Measurements from ENCODE around the gene FIGNL1. TPM values are rescaled to one million over a fixed set of nuclear protein-coding genes. Genes with fewer than 3 reads are reported as not detected.

FIGNL1 gene
- total RNA-seq, 1 experiment from 2014 or later = 28.1 TPM

- H2AFZ ChIP-seq (ENCODE audit: low read depth, low read length, poor library complexity, severe bottlenecking) = no peak overlapping the region
- H4K20me1 ChIP-seq (ENCODE audit: insufficient read depth) = no peaks in the 10 kb centered on the region
- CTCF ChIA-PET = no interaction called here
- no peak overlapping the region for H3K4me2 ChIP-seq (ENCODE audit: low read length)
- no peaks in the 10 kb centered on the region for H3K79me2 ChIP-seq (ENCODE audit: insufficient read depth, low read length)
- intact Hi-C loops (cut with micrococcal nuclease) = no loop called here
- H3K27ac ChIP-seq (ENCODE audit: low read depth, low read length) = no peak overlapping the region
- no peaks in the 10 kb centered on the region for H3K36me3 ChIP-seq (ENCODE audit: control insufficient read depth in 1 of 2, insufficient read depth in 2 of 2, low read length in 2 of 2)
- TF ChIP-seq YY1 (IDR thresholded peaks at IDR 0.05; ENCODE audit: extremely low read depth, insufficient replicate concordance, low read depth, low read length) (no peak), EZH2phosphoT487 (IDR thresholded peaks at IDR 0.05; ENCODE audit: borderline replicate concordance) (no peak), CBX3 (IDR thresholded peaks at IDR 0.05; ENCODE audit: low read depth) (no peak), RAD21 (IDR thresholded peaks at IDR 0.05; ENCODE audit: low read depth) (no peak), EZH2 (IDR thresholded peaks at IDR 0.05) (no peak), ZBTB33 (IDR thresholded peaks at IDR 0.05; ENCODE audit: extremely low read depth, insufficient replicate concordance, low read length) (no peak), ELF1 (IDR thresholded peaks at IDR 0.05; ENCODE audit: borderline replicate concordance, low read depth) (no peak), ZNF274 (IDR thresholded peaks at IDR 0.05; ENCODE audit: low read depth, low read length) (no peak), FOSL1 (IDR thresholded peaks at IDR 0.05; ENCODE audit: low read depth) (no peak), SP1 (IDR thresholded peaks at IDR 0.05; ENCODE audit: low read depth) (no peak)
- TF ChIP-seq, protein P1, sequence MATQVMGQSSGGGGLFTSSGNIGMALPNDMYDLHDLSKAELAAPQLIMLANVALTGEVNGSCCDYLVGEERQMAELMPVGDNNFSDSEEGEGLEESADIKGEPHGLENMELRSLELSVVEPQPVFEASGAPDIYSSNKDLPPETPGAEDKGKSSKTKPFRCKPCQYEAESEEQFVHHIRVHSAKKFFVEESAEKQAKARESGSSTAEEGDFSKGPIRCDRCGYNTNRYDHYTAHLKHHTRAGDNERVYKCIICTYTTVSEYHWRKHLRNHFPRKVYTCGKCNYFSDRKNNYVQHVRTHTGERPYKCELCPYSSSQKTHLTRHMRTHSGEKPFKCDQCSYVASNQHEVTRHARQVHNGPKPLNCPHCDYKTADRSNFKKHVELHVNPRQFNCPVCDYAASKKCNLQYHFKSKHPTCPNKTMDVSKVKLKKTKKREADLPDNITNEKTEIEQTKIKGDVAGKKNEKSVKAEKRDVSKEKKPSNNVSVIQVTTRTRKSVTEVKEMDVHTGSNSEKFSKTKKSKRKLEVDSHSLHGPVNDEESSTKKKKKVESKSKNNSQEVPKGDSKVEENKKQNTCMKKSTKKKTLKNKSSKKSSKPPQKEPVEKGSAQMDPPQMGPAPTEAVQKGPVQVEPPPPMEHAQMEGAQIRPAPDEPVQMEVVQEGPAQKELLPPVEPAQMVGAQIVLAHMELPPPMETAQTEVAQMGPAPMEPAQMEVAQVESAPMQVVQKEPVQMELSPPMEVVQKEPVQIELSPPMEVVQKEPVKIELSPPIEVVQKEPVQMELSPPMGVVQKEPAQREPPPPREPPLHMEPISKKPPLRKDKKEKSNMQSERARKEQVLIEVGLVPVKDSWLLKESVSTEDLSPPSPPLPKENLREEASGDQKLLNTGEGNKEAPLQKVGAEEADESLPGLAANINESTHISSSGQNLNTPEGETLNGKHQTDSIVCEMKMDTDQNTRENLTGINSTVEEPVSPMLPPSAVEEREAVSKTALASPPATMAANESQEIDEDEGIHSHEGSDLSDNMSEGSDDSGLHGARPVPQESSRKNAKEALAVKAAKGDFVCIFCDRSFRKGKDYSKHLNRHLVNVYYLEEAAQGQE (IDR thresholded peaks at IDR 0.05; ENCODE audit: low read depth) = no peak
- TF ChIP-seq, protein P2, sequence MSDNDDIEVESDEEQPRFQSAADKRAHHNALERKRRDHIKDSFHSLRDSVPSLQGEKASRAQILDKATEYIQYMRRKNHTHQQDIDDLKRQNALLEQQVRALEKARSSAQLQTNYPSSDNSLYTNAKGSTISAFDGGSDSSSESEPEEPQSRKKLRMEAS (IDR thresholded peaks at IDR 0.05) = no peak
- POLR2A ChIA-PET = no interaction called here
- ATAC-seq (no peak), DNase-seq (ENCODE audit: low read depth, low spot score) (no peak)
- RAD21 ChIA-PET (ENCODE audit: low non-redundant PET in 1 of 2, low total read pairs in 2 of 2, uncharacterized antibody in 2 of 2, unreplicated experiment in 2 of 2) = no interaction called here
- H3K4me3 ChIP-seq (replicated peaks in 1 of 2; ENCODE audit: low read depth in 1 of 2, low read length in 2 of 2) = no peak overlapping the region
- no TSS peak for BruUV-seq (replicated peaks)
- H3K9me3 ChIP-seq (ENCODE audit: control insufficient read depth in 1 of 2, insufficient read depth in 1 of 2, low read depth in 1 of 2, low read length in 2 of 2) = no peaks in the 10 kb centered on the region
- no peaks in the 10 kb centered on the region for H3K9me2 ChIP-seq (ENCODE audit: insufficient read depth)
- no peaks in the 10 kb centered on the region for H3K27me3 ChIP-seq (ENCODE audit: insufficient read depth, low read length)
- H3K4me1 ChIP-seq (ENCODE audit: control insufficient read depth in 1 of 2, insufficient read depth in 2 of 2, low read length in 2 of 2) = no peaks in the 10 kb centered on the region
- no peak overlapping the region for H3K9ac ChIP-seq (ENCODE audit: low read length)
These were observed 27.5 kb upstream of the FIGNL1 start for GRCh38 chr7:50477640-50478039.

Measured in HCT116 (cell line).